Measurements from ENCODE around the gene KIF1C. TPM values are rescaled to one million over a fixed set of nuclear protein-coding genes. Genes with fewer than 3 reads are reported as not detected.

Gene KIF1C
- total and polyA plus RNA-seq, 4 donors, result 10.4 to 62.2 (median 36.8) TPM

DNA sequence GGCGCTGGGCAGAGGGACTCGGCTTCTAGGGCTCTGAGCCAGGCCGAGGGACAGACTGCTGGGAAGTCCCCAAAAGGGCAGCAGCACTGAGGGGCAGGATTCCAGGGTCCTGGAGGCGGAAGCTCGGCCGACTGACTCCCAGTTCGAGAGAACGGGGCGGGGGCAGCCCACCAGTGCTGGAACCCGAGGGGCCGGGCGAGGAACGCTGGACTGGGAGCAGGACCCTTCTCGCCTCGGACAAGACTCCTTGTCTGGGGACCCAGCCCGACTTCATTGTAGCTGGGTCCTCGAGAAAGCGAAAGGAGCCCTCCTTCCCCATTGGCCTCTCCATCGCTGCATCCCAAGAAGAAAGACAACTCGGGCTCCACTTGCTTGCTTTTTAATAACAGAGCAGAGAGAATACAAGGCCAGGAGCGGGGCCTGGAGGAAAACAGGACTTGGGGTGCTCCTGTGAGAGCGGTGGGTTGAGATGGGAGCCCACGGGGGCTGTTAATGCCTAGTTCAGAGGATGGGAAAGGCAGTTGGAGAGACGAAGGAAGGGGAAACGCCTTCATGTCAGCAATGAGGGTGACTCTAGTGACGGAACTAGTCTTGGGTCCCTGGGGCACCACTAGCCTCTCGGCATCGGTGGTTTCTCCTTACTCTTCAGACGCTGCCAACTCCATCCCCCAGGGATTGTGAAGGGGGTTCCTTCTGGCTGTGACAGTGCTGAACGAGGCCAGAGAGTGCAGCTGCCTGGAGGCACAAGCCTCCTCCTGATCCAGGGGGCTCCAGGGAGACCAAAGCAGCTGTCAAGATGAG, 9.8 kb upstream of the KIF1C start:
- TF ChIP-seq FOXA1 (IDR thresholded peaks at IDR 0.05) (no peak), NR2F2 (IDR thresholded peaks at IDR 0.05) (peak; percentile 81)
- Histone ChIP-seq H3K4me3 (ENCODE audit: low read depth in 1 of 3, low read length in 3 of 3) (peak overlapping the region; percentile 18 to 84 (median 78)), H3K4me1 (ENCODE audit: control insufficient read depth in 4 of 4, insufficient read depth in 4 of 4, low read length in 3 of 4) (peaks cover 10 to 21% (median 15%) of the 10 kb centered on the region in 4 donors), H3K27me3 (ENCODE audit: control insufficient read depth in 4 of 4, insufficient read depth in 4 of 4, low read length in 3 of 4) (no peaks in the 10 kb centered on the region), H3K27ac (ENCODE audit: low read depth in 1 of 2, low read length in 2 of 2) (peak overlapping the region; percentile 76 to 81), H3K9ac (ENCODE audit: low read depth in 1 of 2, low read length in 2 of 2) (peak overlapping the region in 1 of 2 donors; percentile 62), H3K9me3 (ENCODE audit: control insufficient read depth in 4 of 4, low read length in 3 of 4) (no peaks in the 10 kb centered on the region), H3K36me3 (ENCODE audit: control insufficient read depth in 4 of 4, insufficient read depth in 3 of 4, low read depth in 1 of 4, low read length in 3 of 4) (peaks cover 0 to 2% (median 2%) of the 10 kb centered on the region in 4 donors)
- DNase-seq (ENCODE audit: low spot score), result no peak
- WGBS, result 19% methylated on average over 30 of the region's 30 CpGs

DNA sequence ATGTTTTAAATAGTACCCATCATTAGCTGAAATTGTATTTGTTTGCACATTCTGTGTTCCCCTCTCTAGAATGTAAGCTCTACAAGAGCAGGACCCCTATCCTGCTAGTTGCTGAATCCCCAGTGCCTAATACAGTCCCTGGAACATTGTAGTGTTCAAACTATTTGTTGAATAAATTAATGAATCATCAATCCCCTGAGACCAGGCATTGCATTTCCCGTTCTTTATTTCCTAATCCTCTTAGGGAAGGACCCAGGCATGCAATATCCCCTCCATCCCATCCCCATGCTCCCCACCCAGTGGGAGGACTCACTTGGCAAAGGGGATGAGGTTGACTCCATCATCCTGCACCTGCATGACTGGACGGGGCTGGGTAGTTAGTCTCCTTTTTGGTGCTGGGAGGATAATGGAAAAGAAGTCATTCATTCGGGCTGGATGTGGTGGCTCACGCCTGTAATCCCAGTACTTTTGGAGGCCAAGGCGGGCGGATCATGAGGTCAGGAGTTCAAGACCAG, 3.6 kb upstream of the KIF1C start:
- TF ChIP-seq RAD21 (IDR thresholded peaks at IDR 0.05) (no peak), HNF4A (conservative IDR thresholded peaks at IDR 0.05) (no peak), YY1 (IDR thresholded peaks at IDR 0.05) (no peak), SP1 (IDR thresholded peaks at IDR 0.05) (no peak), GABPA (IDR thresholded peaks at IDR 0.05 in 1 of 2, conservative IDR thresholded peaks at IDR 0.05 in 1 of 2) (no peak), FOXA1 (IDR thresholded peaks at IDR 0.05) (no peak), EGR1 (IDR thresholded peaks at IDR 0.05; ENCODE audit: low read depth in 2 of 2) (no peak), FOXA2 (IDR thresholded peaks at IDR 0.05) (no peak), RXRA (IDR thresholded peaks at IDR 0.05) (no peak)
- TF ChIP-seq, protein P1, sequence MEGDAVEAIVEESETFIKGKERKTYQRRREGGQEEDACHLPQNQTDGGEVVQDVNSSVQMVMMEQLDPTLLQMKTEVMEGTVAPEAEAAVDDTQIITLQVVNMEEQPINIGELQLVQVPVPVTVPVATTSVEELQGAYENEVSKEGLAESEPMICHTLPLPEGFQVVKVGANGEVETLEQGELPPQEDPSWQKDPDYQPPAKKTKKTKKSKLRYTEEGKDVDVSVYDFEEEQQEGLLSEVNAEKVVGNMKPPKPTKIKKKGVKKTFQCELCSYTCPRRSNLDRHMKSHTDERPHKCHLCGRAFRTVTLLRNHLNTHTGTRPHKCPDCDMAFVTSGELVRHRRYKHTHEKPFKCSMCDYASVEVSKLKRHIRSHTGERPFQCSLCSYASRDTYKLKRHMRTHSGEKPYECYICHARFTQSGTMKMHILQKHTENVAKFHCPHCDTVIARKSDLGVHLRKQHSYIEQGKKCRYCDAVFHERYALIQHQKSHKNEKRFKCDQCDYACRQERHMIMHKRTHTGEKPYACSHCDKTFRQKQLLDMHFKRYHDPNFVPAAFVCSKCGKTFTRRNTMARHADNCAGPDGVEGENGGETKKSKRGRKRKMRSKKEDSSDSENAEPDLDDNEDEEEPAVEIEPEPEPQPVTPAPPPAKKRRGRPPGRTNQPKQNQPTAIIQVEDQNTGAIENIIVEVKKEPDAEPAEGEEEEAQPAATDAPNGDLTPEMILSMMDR (IDR thresholded peaks at IDR 0.05; ENCODE audit: low read depth, low read length, missing input control), result no peak
- TF ChIP-seq, protein P2, sequence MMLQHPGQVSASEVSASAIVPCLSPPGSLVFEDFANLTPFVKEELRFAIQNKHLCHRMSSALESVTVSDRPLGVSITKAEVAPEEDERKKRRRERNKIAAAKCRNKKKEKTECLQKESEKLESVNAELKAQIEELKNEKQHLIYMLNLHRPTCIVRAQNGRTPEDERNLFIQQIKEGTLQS (IDR thresholded peaks at IDR 0.05), result no peak
- TF ChIP-seq, protein P3, sequence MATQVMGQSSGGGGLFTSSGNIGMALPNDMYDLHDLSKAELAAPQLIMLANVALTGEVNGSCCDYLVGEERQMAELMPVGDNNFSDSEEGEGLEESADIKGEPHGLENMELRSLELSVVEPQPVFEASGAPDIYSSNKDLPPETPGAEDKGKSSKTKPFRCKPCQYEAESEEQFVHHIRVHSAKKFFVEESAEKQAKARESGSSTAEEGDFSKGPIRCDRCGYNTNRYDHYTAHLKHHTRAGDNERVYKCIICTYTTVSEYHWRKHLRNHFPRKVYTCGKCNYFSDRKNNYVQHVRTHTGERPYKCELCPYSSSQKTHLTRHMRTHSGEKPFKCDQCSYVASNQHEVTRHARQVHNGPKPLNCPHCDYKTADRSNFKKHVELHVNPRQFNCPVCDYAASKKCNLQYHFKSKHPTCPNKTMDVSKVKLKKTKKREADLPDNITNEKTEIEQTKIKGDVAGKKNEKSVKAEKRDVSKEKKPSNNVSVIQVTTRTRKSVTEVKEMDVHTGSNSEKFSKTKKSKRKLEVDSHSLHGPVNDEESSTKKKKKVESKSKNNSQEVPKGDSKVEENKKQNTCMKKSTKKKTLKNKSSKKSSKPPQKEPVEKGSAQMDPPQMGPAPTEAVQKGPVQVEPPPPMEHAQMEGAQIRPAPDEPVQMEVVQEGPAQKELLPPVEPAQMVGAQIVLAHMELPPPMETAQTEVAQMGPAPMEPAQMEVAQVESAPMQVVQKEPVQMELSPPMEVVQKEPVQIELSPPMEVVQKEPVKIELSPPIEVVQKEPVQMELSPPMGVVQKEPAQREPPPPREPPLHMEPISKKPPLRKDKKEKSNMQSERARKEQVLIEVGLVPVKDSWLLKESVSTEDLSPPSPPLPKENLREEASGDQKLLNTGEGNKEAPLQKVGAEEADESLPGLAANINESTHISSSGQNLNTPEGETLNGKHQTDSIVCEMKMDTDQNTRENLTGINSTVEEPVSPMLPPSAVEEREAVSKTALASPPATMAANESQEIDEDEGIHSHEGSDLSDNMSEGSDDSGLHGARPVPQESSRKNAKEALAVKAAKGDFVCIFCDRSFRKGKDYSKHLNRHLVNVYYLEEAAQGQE (IDR thresholded peaks at IDR 0.05), result no peak
- TF ChIP-seq, protein P4, sequence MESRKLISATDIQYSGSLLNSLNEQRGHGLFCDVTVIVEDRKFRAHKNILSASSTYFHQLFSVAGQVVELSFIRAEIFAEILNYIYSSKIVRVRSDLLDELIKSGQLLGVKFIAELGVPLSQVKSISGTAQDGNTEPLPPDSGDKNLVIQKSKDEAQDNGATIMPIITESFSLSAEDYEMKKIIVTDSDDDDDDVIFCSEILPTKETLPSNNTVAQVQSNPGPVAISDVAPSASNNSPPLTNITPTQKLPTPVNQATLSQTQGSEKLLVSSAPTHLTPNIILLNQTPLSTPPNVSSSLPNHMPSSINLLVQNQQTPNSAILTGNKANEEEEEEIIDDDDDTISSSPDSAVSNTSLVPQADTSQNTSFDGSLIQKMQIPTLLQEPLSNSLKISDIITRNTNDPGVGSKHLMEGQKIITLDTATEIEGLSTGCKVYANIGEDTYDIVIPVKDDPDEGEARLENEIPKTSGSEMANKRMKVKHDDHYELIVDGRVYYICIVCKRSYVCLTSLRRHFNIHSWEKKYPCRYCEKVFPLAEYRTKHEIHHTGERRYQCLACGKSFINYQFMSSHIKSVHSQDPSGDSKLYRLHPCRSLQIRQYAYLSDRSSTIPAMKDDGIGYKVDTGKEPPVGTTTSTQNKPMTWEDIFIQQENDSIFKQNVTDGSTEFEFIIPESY (IDR thresholded peaks at IDR 0.05), result no peak
- no peak for DNase-seq (ENCODE audit: low spot score)
- Histone ChIP-seq H3K36me3 (ENCODE audit: control insufficient read depth in 4 of 4, insufficient read depth in 3 of 4, low read depth in 1 of 4, low read length in 3 of 4) (no peaks in the 10 kb centered on the region), H3K9ac (ENCODE audit: low read depth in 1 of 2, low read length in 2 of 2) (no peak overlapping the region), H3K27ac (ENCODE audit: low read depth in 1 of 2, low read length in 2 of 2) (no peak overlapping the region), H3K9me3 (ENCODE audit: control insufficient read depth in 4 of 4, low read length in 3 of 4) (no peaks in the 10 kb centered on the region), H3K4me3 (ENCODE audit: low read depth in 1 of 3, low read length in 3 of 3) (no peak overlapping the region), H3K27me3 (ENCODE audit: control insufficient read depth in 4 of 4, insufficient read depth in 4 of 4, low read length in 3 of 4) (no peaks in the 10 kb centered on the region), H3K4me1 (ENCODE audit: control insufficient read depth in 4 of 4, insufficient read depth in 4 of 4, low read length in 3 of 4) (peaks cover 3 to 16% (median 11%) of the 10 kb centered on the region in 4 donors)
- 96% methylated on average over 6 of the region's 6 CpGs for WGBS
